ENCODE measurements around the gene LSM3. TPM values are rescaled to one million over a fixed set of nuclear protein-coding genes. Genes with fewer than 3 reads are reported as not detected.

The LSM3 gene
- total and polyA plus RNA-seq, 9 of the 15 experiments (the other 6 are each of a cell fraction or from before 2014, with no cell fraction given): 33.8 to 203 (median 61.2) TPM

- TF ChIP-seq CUX1 (CRISPR knock-in tag; IDR thresholded peaks at IDR 0.05): peak; percentile 53; the same call in 1 of the 2 replicates
- no peak for TF ChIP-seq ZNF165 (CRISPR knock-in tag; IDR thresholded peaks at IDR 0.05; ENCODE audit: borderline replicate concordance)
- no peak for TF ChIP-seq DIDO1 (tag; IDR thresholded peaks at IDR 0.05; ENCODE audit: low read depth)
- TF ChIP-seq ZMIZ1 (IDR thresholded peaks at IDR 0.05; ENCODE audit: low read depth in 2 of 2, low read length in 2 of 2): 0 out of 4 replicates have a peak, but pooled peaks of 1 of the 2 experiments have one; percentile 37
- no peak for TF ChIP-seq NFE2 (IDR thresholded peaks at IDR 0.05; ENCODE audit: low read depth)
- 0 out of 2 replicates have a peak, but pooled peaks have one; percentile 27 for TF ChIP-seq HINFP (tag; conservative IDR thresholded peaks at IDR 0.05; ENCODE audit: low read depth)
- TF ChIP-seq ZC3H11A (IDR thresholded peaks at IDR 0.05; ENCODE audit: low read depth, low read length): no peak
- TF ChIP-seq HIVEP1 (CRISPR knock-in tag; IDR thresholded peaks at IDR 0.05): 0 out of 2 replicates have a peak, but pooled peaks have one; percentile 8
- TF ChIP-seq MAFK (IDR thresholded peaks at IDR 0.05; ENCODE audit: low read length): no peak
- 0 out of 2 replicates have a peak, but pooled peaks have one; percentile 5 for TF ChIP-seq TAL1 (IDR thresholded peaks at IDR 0.05)
- TF ChIP-seq ZNF740 (CRISPR knock-in tag; IDR thresholded peaks at IDR 0.05): no peak
- TF ChIP-seq ZNF740 (tag; IDR thresholded peaks at IDR 0.05): peak in 1 of 2 experiments; percentile 57; a peak in 2 of 4 replicates
- no peak for TF ChIP-seq ZNF778 (CRISPR knock-in tag; IDR thresholded peaks at IDR 0.05)
Observed at GRCh38 chr3:14231145-14231990, 52.8 kb downstream of the LSM3 start (continued).

Data from K562 (cell line).